Endothelial cell (in vitro differentiated cells): ENCODE results near the gene DNM1. TPM values are rescaled to one million over a fixed set of nuclear protein-coding genes. Genes with fewer than 3 reads are reported as not detected.
A peak's percentile ranks its signal among the peaks of the same experiment; 100 is the strongest.

Source experiments
- DNase-seq: peaks from one replicate; pipeline ENCODE4 v3.0.0; 2021; ENCODE audit warnings: low spot score
- H3K27ac Mint-ChIP-seq: one replicate; pipeline ENCODE4 v1.8.0; 2021; ENCODE audit warnings: mixed read lengths, inconsistent platforms; ENCODE audit not compliant: unreplicated experiment
- H3K27me3 Mint-ChIP-seq: one replicate; pipeline ENCODE4 v1.8.0; 2021; ENCODE audit warnings: mild to moderate bottlenecking, moderate library complexity, mixed read lengths, inconsistent platforms; ENCODE audit not compliant: unreplicated experiment
- H3K36me3 Mint-ChIP-seq: one replicate; pipeline ENCODE4 v1.8.0; 2021; ENCODE audit warnings: mild to moderate bottlenecking, low read depth, mixed read lengths, inconsistent platforms; ENCODE audit not compliant: unreplicated experiment
- H3K4me1 Mint-ChIP-seq: one replicate; pipeline ENCODE4 v1.8.0; 2021; ENCODE audit warnings: mild to moderate bottlenecking, mixed read lengths, inconsistent platforms; ENCODE audit not compliant: unreplicated experiment
- H3K4me3 Mint-ChIP-seq: one replicate; pipeline ENCODE4 v1.8.0; 2021; ENCODE audit warnings: mild to moderate bottlenecking, mixed read lengths, inconsistent platforms; ENCODE audit not compliant: unreplicated experiment
- H3K9me3 Mint-ChIP-seq: one replicate; pipeline ENCODE4 v1.8.0; 2021; ENCODE audit warnings: mixed read lengths, inconsistent platforms; ENCODE audit not compliant: unreplicated experiment
- CTCF ChIP-seq: fragments of 200-600 bp; sonication (generic); IDR thresholded peaks from one replicate; pipeline ENCODE4 v1.5.0; 2021; ENCODE audit warnings: antibody characterized with exemption; ENCODE audit not compliant: unreplicated experiment
- total RNA-seq: library from RNA; stranded (reverse); fragmentation: NEBNext Ultra II Directional; extraction: Animal tissue kit (Norgen Biotek cat#: 25700); gene quantifications from one replicate; pipeline ENCODE4 v1.2.1, GENCODE V29; 2021; ENCODE audit not compliant: unreplicated experiment

The DNM1 gene
- total RNA-seq, 1 donor from 2014 or later, result 8.0 TPM

DNA sequence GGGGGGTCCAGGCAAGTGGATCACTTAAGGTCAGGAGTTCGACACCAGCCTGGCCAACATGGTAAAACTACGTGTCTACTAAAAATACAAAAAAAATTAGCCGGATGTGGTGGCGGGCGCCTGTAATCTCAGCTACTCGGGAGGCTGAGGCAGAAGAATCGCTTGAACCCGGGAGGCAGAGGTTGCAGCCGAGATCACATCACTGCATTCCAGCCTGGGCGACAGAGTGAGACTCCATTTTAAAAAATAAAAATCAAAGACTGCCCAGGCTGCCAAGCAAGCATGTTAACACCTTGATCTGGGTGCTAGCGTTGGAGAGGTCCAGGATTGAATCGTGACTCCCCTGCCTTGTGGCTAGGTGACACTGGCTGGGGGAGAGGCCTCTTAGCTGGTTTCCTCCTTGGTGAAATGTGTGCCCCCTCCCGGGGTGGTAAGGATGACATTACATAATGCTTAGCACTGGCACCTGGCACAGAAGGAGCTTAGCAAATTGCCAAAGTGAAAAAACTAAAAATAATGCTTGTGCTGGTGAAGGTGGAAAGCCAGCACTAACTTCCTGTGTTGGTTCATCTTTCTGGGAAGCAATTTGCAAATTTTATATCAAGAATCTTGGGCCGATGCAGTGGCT, 9.6 kb upstream of the DNM1 start:
- H3K27ac Mint-ChIP-seq, result no peak overlapping the region
- no peak for TF ChIP-seq CTCF
- H3K4me1 Mint-ChIP-seq, result peaks cover 12% of the 10 kb centered on the region
- H3K27me3 Mint-ChIP-seq, result peaks cover 5% of the 10 kb centered on the region
- no peak for DNase-seq
- H3K9me3 Mint-ChIP-seq, result no peaks in the 10 kb centered on the region
- H3K36me3 Mint-ChIP-seq, result peaks cover 10% of the 10 kb centered on the region
- no peak overlapping the region for H3K4me3 Mint-ChIP-seq

DNA sequence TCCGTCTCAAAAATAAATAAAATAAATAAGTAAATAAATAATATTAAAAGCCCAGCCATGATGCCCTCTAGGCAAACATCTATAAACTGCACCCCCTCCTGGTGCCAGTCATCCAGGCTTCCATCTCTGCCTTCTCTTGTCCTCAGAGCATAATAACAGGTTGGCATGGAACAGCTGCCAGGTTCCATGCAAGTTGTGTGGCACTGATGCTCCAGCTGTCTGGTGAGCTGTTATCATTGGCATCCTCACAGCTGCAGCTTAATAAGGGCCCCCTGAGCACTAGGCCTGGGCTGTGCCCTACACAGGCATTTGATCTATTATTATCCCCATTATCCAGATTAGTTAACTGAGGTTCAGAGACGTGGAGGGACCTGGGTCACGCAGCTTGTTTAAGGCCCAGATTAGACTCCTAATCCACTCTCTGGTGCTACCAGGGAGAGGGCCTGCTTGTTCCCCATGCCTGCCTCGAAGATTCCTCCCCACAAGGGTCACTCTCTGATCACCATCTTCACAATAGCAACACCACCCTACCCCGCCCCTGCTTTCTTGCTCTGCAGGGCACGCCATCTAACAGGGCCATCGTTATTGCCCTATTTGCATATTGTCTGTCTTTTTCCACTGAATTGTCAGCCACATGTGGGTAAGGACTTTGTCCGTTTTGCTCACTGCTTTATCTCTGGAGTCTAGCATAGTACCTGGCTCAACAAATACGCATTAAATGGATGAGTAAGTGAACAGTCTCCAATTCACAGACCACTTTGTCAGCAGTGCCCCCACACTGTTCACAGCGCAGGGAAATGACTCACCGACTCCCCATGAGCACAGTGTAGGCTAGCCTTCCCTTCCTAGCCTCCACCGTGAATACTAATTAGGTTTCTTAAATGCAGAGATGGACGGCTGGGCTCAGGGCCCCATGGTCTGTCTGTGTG, 1.5 kb upstream of the DNM1 start:
- Mint-ChIP-seq H3K4me3 (no peak overlapping the region), H3K36me3 (peaks cover 10% of the 10 kb centered on the region), H3K9me3 (no peaks in the 10 kb centered on the region), H3K27me3 (peaks cover 11% of the 10 kb centered on the region), H3K4me1 (peaks cover 12% of the 10 kb centered on the region), H3K27ac (no peak overlapping the region)
- no peak for TF ChIP-seq CTCF
- DNase-seq, result no peak

DNA sequence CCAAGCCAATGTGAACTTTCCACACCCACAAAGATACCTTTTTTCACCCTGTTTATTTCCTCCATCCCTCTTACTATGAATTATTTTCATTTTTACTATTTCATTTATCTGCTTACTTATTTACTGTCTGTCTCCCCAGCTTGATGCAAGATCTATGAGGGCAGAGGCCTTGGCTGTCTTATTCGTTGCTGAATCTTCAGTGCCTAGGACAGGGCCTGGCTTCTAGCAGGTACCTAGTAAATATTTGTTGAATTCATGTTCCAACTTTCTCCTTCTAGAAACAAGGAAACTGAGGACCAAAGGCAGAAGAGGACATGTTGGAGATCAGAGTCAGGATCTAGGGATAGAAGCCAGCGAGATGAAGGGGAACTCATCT, 543 bp upstream of the DNM1 start:
- no peak for DNase-seq
- no peak for TF ChIP-seq CTCF
- Mint-ChIP-seq H3K9me3 (no peaks in the 10 kb centered on the region), H3K27me3 (peaks cover 14% of the 10 kb centered on the region), H3K36me3 (peaks cover 10% of the 10 kb centered on the region), H3K4me3 (peak overlapping the region; percentile 89), H3K4me1 (peaks cover 16% of the 10 kb centered on the region), H3K27ac (peak overlapping the region; percentile 42)

- H3K27me3 Mint-ChIP-seq, result peaks cover 17% of the 10 kb centered on the region
- peaks cover 10% of the 10 kb centered on the region for H3K36me3 Mint-ChIP-seq
- H3K4me1 Mint-ChIP-seq, result peaks cover 16% of the 10 kb centered on the region
- no peak for TF ChIP-seq CTCF
- H3K9me3 Mint-ChIP-seq, result no peaks in the 10 kb centered on the region
- peak; percentile 22 for DNase-seq
- H3K4me3 Mint-ChIP-seq, result no peak overlapping the region
- H3K27ac Mint-ChIP-seq, result no peak overlapping the region
Measured at GRCh38 chr9:128203707-128204551, 750 bp downstream of the DNM1 start.
